ENCODE measurements around the gene CYYR1.

The CYYR1 gene

DNA sequence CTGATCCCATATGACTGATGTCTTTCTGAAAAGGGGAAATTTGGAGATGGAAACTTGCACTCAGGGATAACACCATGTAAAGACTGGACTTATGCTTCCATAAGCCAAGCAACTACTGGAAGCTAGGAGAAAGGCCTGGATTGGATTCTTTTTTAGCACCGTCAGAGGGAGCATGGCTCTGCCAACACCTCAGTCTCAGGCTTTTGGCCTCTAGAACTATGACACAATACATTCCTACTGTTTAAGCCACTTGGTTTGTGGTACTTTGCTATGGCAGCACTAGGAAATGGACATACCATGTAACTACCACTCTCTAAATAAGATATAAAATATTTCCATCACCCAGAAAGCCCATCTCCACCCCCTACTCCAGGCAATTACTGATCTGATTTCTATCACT is 139.7 kb downstream of the CYYR1 start:
- DNase-seq (ENCODE audit: low read depth), result no peak

DNA sequence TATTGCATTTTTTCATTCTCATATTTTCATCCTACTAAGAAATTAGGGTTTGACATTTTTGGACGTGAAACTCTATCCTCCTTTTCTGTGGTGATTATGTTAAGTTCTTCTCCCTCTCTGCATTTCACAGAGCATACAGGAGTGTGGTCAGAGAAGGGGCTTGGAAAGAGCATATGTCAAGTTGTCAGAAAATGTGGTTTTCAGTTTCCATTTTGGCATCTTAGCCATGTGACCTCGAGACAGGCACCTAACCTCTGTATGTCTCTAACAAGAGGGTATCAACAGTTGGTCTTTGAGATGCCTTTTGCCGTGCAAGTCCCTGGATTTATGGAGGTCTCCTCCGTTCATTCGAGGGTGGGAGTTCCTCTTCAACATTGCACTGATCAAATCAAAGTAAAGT is 140.7 kb downstream of the CYYR1 start:
- DNase-seq (ENCODE audit: low read depth), result no peak

GRCh38 chr21:26425576-26425975 is 147.5 kb downstream of the CYYR1 start:
- DNase-seq (ENCODE audit: low read depth), result no peak

DNA sequence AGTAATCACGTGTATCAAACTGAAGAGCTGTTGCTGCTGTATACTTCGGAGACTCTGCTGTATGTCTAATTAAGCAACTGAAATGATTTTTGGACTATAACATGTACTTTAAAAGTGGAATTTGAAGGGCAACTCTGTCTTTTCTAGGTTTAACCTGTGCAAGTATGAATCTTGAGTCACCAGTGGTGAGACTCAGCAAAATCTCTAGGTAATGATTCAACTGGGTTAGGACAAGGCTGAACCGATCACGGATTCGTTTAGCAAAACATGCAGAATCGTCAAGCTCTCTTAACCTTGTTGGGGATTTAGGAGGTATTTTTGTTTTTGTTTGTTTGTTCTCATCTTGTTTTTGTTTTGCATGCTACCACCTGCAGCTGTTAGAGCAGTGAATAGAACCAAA is 149.6 kb downstream of the CYYR1 start:
- DNase-seq (ENCODE audit: low read depth), result no peak

DNA sequence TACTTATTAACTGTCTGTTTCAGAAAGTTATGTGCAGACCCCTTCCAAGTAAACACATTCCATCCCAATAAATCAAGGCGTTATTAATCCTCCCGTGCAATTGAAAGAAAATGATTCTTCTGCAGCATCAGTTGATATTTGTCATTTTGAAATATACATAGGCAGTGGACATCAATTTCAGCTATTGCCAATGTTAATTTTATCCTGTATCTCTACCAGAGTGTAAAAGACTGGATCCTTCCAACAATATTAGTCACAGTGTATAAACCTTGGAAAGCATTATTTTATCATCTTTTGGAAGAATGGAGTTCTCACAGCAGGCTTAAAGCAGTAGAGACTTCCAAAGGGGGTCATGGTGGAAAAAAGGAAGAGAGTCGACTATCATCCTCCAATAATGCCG is 150.4 kb downstream of the CYYR1 start:
- DNase-seq (ENCODE audit: low read depth), result no peak

GRCh38 chr21:26422138-26422537 is 150.9 kb downstream of the CYYR1 start:
- no peak for DNase-seq (ENCODE audit: low read depth)

GRCh38 chr21:26421724-26422123 is 151.4 kb downstream of the CYYR1 start:
- no peak for DNase-seq (ENCODE audit: low read depth)
